HG02870 (cell line): ENCODE results near the gene ZNF573.
"Not testable (repeated sequence)": the region's sequence is repeated elsewhere in the genome, so short reads cannot be mapped to it uniquely, and the experiment has no call there.

Experiments used
- ATAC-seq: cut with Tn5 transposase; IDR thresholded peaks from one replicate; pipeline ENCODE4 v1.9.1; 2021; ENCODE audit warnings: mild to moderate bottlenecking, moderate library complexity; ENCODE audit not compliant: unreplicated experiment

Gene ZNF573

GRCh38 chr19:37779127-37780005 lies at the start of gene ZNF573:
Gene ZNF573, minus strand, starts transcription at chr19:37779586. Its CDS starts 5,857 bp downstream, at chr19:37773729.
- ATAC-seq = peak; percentile 72

DNA sequence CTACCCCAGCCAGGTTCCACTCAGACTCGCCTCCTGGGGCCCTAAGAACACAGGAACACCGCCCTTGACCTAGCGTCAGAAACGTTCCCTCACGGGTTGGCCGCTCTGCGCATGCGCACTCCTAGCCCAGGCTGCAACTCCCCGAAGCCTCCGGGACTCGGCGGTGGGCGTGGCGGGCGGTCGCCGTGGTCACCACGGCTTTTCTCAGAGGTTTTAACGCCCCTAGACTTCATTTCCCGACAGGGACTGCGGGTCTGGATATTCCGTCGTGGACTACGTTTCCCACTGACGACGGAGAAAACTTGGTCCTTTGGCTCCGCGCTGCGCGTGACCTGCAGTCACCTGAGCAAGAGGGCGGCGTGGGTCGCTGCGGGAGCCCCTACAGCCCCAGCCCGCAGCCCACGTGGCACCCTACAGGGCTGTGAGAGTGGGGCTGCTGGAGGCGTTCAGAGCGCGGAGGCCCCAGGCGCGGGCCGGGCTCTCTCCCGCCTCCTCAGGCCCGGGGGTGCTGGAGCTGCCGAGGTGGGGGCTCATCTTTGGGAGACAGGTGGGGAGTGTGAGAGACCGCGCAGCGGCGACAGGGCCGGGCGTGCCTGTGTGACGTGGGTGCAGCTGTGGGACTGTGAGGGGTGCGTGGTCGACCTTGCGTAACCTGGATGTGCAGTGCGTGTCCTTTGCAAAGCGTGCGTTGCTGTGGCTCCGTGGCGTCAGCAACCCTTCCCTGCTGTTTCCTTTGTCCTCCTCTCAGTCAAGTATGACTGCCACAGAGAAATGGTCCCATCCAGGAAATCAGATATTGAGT lies 38.0 kb upstream of the ZNF573 start:
- no peak for ATAC-seq

GRCh38 chr19:37815611-37816010 lies 36.2 kb upstream of the ZNF573 start:
- not testable (repeated sequence) for ATAC-seq

- no peak for ATAC-seq
Measured at GRCh38 chr19:37813340-37813739, 34.0 kb upstream of the ZNF573 start.

DNA sequence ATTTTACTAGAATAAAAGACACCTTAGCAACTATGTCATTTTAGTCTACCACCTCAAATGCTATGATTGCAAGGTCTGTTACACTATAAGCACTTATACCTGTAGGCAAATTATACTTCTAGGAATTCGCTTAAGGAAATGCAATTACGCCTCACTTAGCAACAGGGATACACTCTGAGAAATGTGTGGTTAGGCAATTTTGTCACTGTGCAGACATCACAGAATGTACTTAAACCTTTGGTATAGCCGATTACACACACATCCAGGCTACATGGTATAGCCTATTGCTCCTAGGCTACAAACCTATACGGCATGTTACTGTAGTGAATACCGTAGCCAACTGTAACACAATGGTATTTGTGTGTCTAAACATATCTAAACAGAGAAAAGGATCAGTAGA lies 30.0 kb upstream of the ZNF573 start:
- no peak for ATAC-seq

DNA sequence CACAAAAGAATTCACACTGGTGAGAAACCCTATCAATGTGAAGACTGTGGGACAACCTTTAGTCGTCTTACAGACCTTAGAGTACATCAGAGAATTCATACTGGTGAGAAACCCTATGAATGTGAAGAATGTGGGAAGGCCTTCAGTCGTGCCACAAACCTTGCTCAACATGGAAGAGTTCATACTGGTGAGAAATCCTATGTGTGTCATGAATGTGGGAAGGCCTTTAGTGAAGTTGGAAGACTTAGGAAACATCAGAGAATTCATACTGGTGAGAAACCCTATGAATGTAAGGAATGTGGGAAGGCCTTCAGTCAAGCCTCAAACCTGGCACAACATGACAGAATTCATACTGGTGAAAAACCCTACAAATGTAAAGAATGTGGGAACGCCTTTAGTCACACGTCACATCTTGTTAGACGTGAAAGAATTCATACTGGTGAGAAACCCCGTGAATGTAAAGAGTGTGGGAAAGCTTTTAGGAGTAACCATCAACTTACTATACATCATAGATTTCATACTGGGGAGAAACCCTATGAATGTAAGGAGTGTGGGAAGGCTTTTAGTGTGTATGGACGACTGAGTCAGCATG lies 24.0 kb upstream of the ZNF573 start:
- no peak for ATAC-seq

GRCh38 chr19:37790244-37790925 lies 11.0 kb upstream of the ZNF573 start:
- no peak for ATAC-seq

GRCh38 chr19:37778613-37779126 lies 716 bp downstream of the ZNF573 start:
- ATAC-seq = no peak

- no peak for ATAC-seq
Measured at GRCh38 chr19:37770985-37771384, 8.4 kb downstream of the ZNF573 start.

- no peak for ATAC-seq
Measured at GRCh38 chr19:37763488-37763887, 15.9 kb downstream of the ZNF573 start.

DNA sequence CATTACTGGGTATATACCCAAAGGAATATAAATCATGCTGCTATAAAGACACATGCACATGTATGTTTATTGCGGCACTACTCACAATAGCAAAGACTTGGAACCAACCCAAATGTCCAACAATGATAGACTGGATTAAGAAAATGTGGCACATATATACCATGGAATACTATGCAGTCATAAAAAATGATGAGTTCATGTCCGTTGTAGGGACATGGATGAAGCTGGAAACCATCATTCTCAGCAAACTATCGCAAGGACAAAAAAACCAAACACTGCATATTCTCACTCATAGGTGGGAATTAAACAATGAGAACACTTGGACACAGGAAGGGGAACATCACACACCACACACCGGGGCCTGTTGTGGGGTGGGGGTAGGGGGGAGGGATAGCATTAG lies 21.7 kb downstream of the ZNF573 start:
- not testable (repeated sequence) for ATAC-seq

GRCh38 chr19:37738371-37738770 lies 41.0 kb downstream of the ZNF573 start:
- ATAC-seq = no peak

DNA sequence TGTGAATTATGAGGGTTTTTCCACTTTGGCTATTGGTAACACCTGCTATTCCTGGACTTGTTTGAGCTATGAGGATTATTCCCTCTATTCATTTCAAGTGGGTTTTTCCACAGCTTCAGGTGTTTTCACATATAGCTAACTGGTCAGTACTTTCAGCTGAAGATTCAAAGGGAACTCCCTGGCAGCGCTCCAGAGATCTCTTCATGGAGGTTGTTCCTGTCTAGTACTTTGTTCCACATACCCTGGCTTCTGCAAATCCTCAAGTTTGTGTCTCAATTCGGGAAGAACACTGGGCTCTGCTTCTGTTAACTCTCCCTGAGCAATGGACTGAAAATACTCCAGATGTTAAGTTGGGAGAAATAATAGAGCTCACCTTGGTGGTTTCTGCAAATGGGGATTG lies 54.2 kb downstream of the ZNF573 start:
- ATAC-seq = no peak

DNA sequence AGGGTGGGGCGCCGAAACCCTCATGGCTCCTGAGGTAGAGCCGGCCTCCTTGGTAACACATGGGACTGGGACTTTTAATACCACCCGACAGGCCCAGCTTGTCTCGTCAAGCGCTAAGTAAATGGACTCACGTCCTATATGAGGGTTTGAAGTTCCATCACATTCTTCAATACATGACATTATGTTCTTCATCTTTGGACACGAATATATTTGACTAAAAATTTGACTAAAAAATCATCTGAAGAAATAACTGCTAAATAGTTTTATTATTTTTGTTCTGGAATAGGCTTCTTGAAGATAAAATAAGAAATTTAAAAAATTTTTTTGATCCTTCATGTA lies 59.5 kb downstream of the ZNF573 start:
- ATAC-seq = no peak

- peak; percentile 91 for ATAC-seq
Measured at GRCh38 chr19:37719111-37719926, 60.1 kb downstream of the ZNF573 start, which contains the start of gene ZNF607. Gene ZNF607, minus strand, starts transcription at chr19:37719761. Its CDS starts 8,143 bp downstream, at chr19:37711618.

DNA sequence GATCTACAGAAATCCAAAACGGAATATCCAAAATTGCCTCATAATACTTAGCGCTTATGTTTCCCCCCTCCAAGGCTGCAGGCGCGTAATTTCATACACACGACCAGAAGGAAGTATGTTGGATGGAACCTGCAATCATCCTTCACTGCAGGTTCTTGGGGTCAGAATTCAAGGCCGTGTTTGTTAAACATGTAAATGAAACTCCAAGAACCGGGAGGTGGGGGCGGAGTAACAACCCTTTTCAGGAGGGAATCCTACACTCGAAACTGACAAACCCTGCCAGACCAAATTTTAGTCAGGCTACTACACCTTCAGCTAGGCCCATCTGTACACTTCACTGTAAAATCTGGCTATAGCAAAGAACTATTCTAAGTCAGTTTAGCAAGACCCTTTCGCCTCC lies 61.1 kb downstream of the ZNF573 start:
- no peak for ATAC-seq

DNA sequence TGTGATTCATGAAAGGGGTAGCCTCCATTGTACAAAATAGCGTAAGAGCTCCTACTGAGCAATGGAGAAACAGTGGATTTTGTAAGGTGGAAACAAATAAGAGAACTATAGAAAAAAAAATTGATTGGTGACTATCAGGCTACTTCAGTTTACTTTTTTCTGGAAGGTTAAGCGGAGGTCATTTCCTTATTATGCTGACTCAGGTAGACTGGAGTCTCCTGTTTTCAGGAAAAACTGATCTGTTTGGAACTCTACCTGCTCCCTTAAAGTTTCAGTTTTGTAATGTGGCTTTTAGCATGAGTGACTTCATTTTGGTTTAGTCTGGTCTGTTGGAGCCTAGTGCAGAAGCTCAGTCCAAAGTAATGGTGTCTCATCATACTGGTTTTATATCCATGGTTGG lies 63.2 kb downstream of the ZNF573 start:
- ATAC-seq = no peak

DNA sequence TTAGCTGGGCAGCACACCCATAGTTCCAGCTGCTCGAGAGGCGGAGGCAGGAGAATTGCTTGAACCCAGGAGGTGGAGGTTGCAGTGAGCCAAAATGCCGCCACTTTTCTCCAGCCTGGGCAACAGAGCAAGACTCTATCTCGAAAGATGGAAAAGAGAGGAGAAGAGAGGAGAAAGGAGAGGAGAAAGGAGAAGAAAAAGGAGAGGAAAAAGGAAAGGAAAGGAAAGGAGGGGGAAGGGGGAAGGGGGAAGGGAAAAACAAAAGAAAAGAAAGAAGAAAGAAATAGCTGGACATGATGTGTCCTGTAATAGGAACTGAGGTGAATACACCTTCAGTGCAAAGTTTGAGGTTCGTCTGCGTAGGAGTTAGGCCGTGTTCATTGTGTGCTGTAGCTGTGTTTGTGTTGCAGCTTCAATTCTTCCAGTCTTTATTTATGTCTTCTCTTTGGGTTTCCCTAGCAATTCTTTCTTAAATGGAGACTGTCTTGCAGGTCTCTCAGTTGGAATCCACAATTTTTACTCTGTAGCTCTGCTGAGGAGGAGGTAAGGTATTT lies 73.3 kb downstream of the ZNF573 start:
- no peak for ATAC-seq

- no peak for ATAC-seq
Measured at GRCh38 chr19:37699057-37699456, 80.3 kb downstream of the ZNF573 start.

DNA sequence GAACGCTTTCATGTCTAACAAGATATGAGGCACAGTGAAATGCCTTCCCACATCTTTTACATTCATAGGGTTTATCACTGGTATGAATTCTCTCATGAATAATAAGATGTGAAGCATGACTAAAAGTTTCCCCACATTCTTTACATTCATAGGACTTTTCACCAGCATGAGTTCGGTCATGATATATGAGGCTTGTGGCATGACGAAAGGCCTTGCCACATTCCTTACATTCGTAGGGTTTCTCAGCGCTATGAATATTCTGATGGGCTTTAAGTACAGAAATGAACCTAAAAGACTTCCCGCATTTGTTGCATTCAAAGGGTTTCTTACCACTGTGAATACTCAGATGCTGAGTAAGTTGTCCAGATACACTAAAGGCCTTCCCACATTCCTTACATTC lies 81.2 kb downstream of the ZNF573 start:
- no peak for ATAC-seq
